DMS153 (cell line): ENCODE data around the gene SLC41A2.
"Not testable (repeated sequence)": the region's sequence is repeated elsewhere in the genome, so short reads cannot be mapped to it uniquely, and the experiment has no call there.

Source experiments
- DNase-seq: peaks from one replicate; lab custom pipeline; 2025; lab: John Stamatoyannopoulos, UW

Gene SLC41A2

DNA sequence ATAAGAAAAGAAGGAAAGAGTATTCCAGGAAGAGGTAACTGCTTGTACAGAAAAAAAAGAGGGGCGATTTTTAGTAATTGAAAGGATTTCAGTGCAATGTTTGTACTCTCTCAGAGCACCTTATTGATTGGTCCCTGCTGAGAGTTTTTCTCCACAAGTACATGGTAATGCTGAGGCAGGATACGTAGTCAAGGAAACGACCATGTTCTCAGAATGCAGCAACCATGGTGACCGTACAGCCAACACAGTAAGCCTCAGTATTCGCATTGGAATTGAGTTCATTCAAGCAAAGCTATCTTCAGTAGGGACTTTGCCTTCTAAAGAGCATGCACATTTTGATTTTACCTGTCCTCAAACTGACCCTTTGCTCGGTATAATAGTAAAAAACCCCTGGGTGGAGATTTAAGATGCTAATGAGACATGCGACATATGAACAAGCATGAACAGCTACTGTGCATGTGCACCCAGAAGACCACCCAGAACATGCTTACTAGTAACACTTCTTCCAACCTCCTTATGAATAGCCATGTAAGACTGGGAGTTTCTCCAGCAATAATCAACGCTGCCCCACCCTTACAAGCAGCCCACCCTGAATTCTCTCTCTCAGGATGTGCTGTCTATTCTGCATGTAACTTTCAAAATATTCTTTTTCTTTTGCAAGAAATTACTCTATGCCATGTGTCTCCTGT, 6.2 kb upstream of the SLC41A2 start:
- DNase-seq = peak; percentile 31

DNA sequence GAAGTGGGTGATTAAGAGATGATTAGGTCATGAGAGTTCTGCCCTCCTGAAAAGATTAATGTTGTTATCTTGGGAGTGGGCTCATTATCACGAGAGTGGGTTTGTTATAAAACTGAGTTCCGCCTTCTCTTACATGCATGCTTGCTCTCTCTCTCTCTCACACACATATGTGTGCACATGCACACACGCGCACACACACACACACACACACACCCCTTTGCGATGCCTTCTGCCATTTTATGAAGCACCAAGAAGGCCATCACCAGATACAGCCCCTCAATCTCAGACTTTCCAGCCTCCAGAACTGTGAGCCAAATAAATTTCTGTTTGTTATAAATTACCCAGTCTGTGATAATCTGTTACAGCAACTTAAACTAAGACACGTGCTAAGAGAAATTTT, 5.7 kb upstream of the SLC41A2 start:
- no peak for DNase-seq

DNA sequence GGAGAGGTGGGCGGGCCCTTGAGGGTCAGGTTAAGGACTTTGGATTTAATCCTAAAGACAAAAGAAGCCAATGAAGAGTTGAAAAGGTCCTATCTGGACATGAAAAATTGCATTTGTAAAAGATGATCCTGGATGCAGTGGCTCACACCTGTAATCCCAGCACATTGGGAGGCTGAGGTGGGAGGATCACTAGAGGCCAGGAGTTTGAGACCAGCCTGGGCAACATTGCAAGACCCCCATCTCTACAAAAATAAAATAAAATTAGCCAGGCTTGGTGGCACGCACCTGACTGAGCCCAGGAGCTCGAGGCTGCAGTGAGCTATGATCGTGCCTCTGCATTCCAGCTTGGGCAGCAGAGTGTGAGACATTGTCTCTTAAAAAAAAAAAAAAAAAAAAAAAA, 2.4 kb upstream of the SLC41A2 start:
- DNase-seq = no peak

DNA sequence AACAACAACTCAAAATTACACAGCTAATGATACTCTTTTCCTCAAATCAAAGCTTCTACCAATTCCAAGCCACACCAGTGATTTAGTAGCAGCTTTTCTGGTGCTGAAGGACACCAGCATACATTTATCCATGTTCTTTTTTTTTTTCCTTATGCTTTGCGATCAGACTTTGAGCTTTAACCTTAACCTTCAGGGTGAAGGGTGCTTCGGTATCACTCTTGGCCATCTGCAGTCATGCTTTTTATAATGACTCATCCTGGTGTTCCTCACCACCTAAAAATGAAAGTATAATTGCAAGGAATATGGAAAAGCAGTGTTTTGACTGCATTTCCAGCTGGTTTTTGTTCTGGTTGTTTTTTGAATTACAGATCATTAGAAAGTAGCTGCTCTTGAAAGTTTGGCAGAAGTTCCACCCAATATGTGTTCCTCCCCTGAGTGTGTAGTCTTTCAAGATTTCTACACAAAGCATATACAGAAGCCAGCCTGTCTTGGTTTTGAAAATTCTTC, 1.3 kb upstream of the SLC41A2 start:
- no peak for DNase-seq

DNA sequence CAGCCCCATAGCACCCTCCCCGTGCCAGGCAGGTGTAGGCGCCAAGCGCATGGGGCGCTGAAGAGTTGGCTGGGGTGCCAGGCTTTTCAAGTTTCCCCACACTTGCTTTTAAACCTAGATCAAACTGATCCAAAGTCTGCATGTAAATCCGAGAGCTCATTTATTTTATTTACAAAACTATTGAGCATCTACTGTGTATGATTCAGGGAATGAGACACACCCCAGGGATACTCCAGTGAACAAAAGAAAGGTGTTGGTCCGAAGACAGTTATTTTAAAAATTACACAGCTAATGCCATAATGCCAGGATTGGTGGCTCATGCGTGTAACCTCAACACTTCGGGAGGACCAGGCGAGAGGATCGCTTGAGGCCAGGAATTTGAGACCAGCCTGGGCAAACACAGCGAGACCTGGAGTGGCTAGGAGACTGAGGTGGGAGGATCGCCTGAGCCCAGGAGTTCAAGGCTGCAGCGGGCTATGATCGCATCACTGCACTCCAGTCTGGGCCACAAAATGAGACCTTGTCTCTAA, 780 bp upstream of the SLC41A2 start:
- DNase-seq = no peak

DNA sequence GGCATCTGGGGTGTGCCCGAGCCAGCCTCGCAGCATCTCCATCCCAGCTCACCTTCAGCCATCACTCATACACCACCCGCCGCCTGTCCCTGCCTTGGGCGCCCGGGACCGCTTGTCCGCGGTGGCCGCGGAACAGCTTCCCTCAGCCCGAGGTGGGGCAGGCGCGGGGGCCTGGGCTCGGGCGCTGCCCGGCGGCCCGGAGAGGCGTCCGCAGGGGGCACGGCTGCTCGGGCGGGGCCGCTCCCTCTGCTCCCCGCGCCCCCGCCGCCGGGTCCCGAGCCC, 430 bp downstream of the SLC41A2 start:
- no peak for DNase-seq

GRCh38 chr12:104956870-104957718, 996 bp downstream of the SLC41A2 start:
- DNase-seq = no peak

DNA sequence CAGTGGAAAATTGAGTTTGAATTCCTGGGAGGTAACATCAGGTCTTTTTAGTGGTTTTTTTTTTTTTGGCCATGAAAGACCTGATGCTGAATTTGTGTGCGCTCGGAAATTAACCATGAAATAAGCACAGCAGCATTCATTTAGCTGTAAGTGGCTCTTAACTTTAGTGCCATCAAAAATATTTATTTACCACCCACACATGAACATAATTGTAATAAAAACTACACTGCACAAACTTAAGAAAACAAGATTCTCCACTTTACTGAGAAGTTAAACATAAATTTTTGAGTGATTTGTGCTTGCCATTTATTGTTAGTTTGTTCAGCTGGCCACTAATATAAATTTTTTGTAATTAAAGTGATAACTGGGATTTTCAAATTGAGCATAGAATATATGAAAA, 2.4 kb downstream of the SLC41A2 start:
- no peak for DNase-seq

DNA sequence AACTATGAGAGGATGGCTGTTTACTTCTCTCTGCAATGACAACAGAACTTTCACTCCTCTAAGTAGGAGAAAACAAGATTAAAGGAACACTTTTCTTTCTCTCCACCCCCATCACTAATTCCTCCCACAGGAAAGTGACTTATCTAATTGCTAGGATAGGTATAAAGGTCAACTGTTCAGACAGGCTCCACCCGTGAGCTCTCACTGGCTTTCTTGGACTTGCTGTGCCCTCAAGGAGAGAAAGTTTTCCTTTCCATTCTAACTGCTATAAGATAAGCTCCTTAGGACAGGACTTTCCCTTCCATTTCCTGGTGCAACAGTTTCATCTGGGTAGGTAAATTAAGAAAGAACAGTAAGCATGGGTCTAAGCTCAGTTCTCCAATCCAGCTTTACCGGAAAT, 4.8 kb downstream of the SLC41A2 start:
- DNase-seq = no peak

DNA sequence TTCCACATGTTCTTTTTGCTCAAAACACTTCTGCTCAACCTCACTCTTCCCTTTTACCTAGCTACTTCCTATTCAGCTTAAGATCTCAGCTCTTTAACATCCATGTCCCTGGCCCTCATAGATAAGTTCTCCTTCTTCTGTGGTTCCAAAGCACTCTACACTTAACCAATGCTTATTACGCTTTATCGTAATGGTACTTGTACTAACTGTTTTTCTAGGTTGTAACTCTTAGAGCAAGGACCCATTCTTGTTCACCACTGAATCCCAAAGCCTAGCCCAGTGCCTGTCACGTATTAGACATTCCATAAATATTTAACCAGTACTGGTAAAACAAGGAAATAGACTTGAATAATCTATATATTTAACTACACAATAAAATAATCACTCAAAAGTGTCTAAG, 5.3 kb downstream of the SLC41A2 start:
- DNase-seq = no peak

DNA sequence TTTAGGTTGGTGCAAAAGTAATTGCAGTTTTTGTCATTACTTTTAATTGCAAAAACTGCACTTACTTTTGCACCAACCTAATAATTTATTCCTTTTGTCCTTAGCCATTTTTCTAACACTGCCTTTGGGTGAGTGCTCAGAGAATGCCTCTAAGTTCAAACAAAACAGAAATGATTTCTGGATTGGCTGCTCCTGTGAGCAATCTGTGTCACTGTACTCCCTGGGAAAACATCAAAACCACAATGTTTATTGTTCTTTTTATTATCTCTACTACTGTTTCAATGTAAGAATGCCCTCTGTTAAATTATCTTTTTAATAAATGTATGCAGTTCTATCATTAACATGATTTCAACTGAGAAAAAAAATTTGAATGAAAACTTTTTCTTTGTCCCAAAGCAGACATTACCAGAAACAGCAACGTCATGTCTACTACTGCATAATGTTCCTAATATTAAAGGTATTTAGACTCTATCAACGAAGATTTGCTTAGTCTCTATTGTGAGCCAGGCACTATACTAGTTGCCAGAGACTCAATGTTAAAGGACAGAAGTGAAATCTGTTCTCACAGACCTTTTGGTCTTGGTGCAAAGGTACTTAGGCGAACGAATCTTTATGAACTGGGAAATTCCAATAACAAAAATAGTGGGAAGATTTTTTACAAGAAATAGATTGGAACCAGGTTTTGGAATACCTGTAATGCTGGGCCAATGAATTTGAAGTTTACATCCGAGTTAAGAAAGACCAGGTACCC, 6.2 kb downstream of the SLC41A2 start:
- DNase-seq = no peak

- not testable (repeated sequence) for DNase-seq
Measured at GRCh38 chr12:104948716-104949115, 9.4 kb downstream of the SLC41A2 start.

GRCh38 chr12:104944252-104944651, 13.8 kb downstream of the SLC41A2 start:
- DNase-seq = no peak

GRCh38 chr12:104943401-104943800, 14.7 kb downstream of the SLC41A2 start:
- DNase-seq = not testable (repeated sequence)

GRCh38 chr12:104942075-104942474, 16.0 kb downstream of the SLC41A2 start:
- no peak for DNase-seq

GRCh38 chr12:104941454-104941853, 16.6 kb downstream of the SLC41A2 start:
- no peak for DNase-seq

DNA sequence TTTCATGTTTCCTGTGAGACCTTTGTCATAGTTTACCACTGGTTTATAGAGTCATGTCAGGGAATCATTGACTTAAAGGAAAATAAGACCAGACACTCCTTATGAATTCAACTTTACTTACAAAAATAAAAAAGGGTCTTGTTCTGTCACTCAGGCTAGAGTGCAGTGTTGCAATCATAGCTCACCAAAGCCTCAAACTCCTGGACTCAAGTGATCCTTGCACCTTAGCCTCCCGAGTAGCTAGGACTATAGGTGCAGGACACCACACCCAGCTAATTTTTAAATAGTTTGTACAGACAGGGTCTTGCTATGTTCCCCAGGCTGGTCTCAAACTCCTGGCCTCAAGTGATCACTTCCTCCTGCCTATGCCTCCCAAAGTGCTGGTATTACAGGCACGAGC, 19.0 kb downstream of the SLC41A2 start:
- DNase-seq = no peak

- no peak for DNase-seq
Measured at GRCh38 chr12:104938371-104938770, 19.7 kb downstream of the SLC41A2 start.

GRCh38 chr12:104935886-104936285, 22.2 kb downstream of the SLC41A2 start:
- no peak for DNase-seq

GRCh38 chr12:104933778-104934177, 24.3 kb downstream of the SLC41A2 start:
- DNase-seq = no peak

- no peak for DNase-seq
Measured at GRCh38 chr12:104933128-104933527, 25.0 kb downstream of the SLC41A2 start.
